Upper lobe of left lung (tissue), 4 donors: Measurements from ENCODE around the gene YLPM1.

Experiments
- POLR2A ChIP-seq, 4 donors: fragments of 450-650 bp; IDR thresholded peaks; one replicate each; pipeline ENCODE4 v1.5.1; 2016 to 2017; ENCODE audit warnings: antibody characterized with exemption in 4 of 4, mild to moderate bottlenecking in 2 of 4
- POLR2AphosphoS5 ChIP-seq, 2 donors: sonication (generic); formaldehyde crosslinking; IDR thresholded peaks; one replicate each; pipeline ENCODE4 v1.5.1; 2017; ENCODE audit warnings: antibody characterized with exemption in 2 of 2
- TF ChIP-seq, protein P1 (sequence below), 6 experiments: fragments of 450-650 bp in 4 of 6; fragments of 200-600 bp in 2 of 6; sonication (generic) in 2 of 6; IDR thresholded peaks; one replicate each; pipeline ENCODE4 v1.5.1; 2016 to 2019; ENCODE audit warnings: antibody characterized with exemption in 6 of 6

DNA sequence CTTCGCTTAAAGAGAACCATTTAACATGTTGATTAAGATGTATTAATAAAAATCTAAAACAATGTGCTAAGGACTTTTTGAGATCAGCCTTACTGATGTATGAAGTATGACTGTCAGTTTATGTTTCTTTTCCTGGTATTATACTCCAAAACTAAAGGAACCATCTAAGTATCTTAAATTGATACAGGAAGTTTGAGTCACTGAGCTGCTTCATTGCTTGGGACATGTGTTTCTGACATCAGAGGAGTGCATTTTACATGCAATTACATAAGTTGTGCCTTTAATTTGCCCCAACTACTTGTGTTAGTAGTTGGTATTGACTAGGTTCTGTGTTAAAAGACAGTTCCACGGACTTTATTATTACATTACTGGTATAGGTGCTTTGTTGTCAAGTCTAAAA lies 61.9 kb downstream of the YLPM1 start:
- TF ChIP-seq, protein P1, sequence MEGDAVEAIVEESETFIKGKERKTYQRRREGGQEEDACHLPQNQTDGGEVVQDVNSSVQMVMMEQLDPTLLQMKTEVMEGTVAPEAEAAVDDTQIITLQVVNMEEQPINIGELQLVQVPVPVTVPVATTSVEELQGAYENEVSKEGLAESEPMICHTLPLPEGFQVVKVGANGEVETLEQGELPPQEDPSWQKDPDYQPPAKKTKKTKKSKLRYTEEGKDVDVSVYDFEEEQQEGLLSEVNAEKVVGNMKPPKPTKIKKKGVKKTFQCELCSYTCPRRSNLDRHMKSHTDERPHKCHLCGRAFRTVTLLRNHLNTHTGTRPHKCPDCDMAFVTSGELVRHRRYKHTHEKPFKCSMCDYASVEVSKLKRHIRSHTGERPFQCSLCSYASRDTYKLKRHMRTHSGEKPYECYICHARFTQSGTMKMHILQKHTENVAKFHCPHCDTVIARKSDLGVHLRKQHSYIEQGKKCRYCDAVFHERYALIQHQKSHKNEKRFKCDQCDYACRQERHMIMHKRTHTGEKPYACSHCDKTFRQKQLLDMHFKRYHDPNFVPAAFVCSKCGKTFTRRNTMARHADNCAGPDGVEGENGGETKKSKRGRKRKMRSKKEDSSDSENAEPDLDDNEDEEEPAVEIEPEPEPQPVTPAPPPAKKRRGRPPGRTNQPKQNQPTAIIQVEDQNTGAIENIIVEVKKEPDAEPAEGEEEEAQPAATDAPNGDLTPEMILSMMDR (IDR thresholded peaks at IDR 0.05) = no peak
- TF ChIP-seq POLR2A (IDR thresholded peaks at IDR 0.05) = no peak
- TF ChIP-seq POLR2AphosphoS5 (IDR thresholded peaks at IDR 0.05) = no peak
